HG03457 (cell line): ENCODE measurements around the gene PRR29.
"Not testable (repeated sequence)": the region's sequence is repeated elsewhere in the genome, so short reads cannot be mapped to it uniquely, and the experiment has no call there.

Experiments
- ATAC-seq: cut with Tn5 transposase; IDR thresholded peaks from one replicate; pipeline ENCODE4 v1.9.1; 2021; ENCODE audit warnings: moderate number of reproducible peaks; ENCODE audit not compliant: unreplicated experiment

PRR29 gene

DNA sequence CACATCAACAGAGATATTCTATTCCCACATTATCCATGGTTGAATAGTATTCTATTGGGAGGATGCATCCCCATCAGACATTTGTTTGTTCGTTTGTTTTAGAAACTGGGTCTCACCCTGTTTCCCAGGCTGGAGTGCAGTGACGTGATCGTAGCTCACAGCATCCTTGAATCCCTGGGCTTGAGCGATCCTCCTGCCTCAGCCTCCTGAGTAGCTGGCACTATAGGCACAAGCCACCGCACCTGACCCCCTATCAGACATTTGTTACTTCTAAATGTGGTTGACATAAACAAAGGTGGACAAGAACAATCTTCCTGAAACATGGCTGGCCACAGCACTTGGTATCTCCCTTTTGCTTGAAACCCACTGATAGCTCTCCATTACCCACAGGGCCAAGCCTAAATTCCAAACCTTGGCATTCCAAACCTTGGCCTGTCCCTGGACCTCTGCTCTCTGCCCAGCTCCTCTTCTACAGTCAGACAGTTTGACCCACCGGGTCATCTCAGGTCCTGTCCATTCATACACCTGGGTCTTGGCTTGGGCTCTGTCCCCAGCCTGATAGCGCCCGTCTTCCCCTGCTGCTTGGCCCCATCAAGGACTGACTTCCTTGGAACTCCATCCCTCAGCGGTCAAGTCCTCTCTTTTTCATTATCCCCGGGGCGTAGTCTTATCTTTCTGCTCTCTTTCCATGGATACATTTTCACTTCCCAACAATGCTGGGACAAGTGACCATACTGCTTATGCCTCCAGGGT, 1.5 kb upstream of the PRR29 start:
- no peak for ATAC-seq

GRCh38 chr17:63997341-63998048, 656 bp upstream of the PRR29 start:
- no peak for ATAC-seq

- ATAC-seq: no peak
These were observed 849 bp downstream of the PRR29 start for GRCh38 chr17:63998721-63999679.

DNA sequence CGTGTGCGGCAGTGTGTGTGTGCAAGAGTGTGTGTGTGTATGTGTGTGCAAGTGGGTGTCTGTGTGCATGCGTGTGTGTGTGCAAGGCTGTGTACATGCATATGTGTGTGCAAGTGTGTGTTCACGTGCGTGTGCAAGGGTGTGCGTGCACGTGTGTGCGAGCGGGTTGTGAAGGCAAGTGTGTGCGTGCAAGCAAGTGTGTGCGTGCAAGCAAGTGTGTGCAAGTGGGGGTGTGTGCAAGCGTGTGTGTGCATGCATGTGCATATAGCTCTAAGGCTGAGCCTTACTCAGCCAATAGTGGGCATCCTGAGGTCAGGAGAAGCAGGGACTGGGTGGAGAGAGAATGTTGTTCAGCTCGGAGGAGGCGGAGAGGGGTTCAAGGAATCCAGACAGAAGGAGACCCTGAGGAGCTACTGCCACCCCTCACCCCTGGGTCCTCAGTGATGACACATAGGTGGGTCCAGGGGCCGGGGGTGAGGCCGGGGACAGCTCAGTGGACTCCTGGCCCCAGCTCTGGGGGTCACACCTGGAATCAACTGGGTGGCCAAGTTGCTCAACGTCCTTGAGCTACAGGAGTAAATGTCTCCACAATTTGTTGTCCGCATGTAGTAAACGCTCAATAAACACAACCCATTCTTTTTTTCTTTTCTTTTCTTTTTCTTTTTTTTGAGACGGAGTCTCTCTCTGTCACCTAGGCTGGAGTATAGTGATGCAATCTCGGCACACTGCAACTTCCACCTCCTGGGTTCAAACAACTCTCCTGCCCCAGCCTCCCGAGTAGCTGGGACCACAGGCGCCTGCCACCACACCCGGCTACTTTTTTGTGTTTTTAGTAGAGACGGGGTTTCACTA, 1.8 kb downstream of the PRR29 start:
- no peak for ATAC-seq

DNA sequence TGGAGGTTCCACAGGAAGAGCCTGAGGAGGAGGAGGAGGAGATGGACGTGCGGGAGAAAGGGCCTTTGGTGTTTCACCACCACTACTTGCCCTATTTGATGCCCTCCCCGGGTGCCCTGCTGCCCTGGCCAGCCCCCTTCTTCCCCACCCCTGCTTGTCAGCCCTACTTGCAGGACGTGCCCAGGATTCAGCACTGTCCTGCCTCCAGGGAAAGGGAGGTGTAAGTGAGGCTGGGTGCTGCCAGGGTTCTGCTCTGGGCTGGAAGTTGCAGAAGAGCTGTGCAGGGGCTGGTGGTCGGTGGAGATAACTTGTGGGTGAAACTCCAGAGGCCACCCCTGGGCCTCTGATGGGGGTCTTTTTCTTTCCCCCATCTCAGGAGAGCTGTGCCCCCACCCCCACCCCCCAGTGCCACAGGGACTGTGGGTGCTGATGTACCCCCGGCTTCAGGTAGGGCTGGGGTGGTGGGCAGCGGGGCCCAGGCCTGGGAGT, 3.0 kb downstream of the PRR29 start:
- no peak for ATAC-seq

GRCh38 chr17:64001763-64002529, 3.8 kb downstream of the PRR29 start:
- no peak for ATAC-seq

GRCh38 chr17:64002658-64003525, 4.7 kb downstream of the PRR29 start:
- ATAC-seq: no peak

DNA sequence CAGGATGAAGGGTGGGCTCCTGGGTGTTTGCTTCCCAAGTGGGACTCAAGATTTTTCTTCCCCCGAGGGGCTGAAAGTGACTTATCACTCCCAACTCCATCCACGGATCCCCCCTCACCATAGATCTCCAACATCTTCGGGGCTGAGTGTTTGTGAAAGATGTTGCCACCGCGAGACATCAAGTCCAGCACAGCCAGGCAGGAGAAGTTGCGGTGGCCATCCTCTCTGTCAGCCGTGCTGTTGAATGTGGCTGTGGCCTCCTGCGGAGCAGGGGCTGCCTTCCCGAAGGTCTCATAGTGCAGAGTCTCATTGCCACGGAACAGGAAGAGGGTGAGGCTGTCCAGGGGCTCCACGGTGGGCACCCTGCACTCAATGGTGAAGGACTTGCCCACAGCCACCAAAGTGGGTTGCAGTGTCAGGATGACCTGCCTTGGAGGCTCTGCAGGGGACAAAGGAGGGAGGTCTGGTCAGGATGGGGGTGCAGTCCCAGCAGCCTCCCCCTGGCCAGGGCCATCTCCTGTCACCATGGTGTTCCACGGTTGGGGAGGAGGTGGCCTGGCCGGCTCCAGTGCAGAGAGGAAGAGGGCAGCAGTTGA, 5.5 kb downstream of the PRR29 start:
- no peak for ATAC-seq

GRCh38 chr17:64004218-64004770, 6.1 kb downstream of the PRR29 start:
- ATAC-seq: no peak

DNA sequence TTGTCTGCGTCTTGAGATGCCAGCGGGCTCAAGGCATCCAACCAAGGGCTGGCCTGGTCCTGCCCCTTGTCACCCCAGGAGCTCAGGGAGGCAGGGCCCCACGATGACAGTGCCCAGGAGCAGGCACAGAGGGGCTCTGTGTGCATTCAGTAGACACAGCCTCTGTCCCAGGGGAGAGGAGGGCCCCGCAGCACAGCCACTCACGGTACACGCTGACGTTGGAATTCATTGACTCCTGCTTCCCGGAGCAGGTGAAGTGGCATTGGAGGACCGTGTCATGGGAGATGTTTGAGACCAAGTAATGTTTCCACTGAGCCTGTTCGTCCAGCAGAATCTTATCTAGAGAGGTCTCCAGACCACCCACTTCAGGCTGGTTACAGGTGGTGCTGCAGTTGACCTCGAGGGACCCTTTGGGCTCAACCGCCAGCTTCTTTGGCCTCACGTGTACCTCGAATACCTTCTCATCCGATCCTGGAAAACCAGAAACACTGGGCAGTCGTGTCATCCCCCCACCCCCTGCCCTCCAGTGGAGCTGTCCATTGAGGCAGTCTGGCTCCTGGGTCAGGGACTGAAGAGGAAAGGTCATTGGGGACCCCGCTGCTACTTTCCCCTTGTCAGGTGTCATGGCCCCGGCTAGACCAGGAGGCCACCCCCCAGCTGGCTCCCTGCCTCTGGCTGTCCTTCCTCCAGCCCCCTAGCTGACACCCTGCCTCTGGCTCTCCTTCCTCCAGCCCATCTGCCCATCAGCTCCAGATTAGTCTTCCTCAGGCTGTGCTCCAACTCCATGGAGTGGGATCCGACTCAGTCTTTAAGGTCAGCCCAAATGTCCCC, 7.0 kb downstream of the PRR29 start:
- ATAC-seq: no peak

GRCh38 chr17:64005734-64006167, 7.6 kb downstream of the PRR29 start:
- ATAC-seq: no peak

DNA sequence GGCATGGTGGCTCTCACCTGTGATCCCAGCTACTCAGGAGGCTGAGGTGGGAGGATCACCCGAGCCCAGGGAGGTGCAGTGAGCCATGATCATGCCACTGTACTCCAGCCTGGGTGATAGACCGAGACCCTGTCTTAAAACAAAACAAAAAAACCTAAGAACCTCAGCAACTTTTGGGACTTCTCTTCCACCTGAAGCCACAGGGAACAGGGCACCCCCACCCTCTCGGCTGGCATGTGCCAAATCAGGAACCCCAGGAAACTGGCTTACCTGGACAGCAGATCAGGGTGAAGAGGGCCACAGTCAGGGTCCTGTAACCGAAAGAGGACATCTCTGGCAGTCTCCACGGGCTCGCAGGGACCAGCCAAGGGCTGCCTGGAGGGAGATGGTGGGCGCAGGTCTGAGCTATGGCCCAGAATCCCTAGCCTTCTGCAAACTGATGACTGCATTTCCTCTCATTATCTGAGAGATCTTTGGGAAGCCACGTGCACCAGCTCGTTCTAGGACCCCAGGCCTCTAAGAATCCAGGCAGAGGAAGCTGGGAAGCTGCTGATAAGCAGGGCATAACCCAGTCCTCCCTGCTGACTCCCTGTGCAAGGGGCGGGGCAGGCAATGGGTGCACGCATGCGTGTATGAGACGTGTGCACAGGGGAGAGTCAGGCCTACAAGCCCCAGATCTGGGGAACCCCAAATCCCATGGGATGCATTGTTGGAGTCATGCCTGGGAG, 8.4 kb downstream of the PRR29 start:
- no peak for ATAC-seq

- not testable (repeated sequence) for ATAC-seq
These were observed 9.1 kb downstream of the PRR29 start for GRCh38 chr17:64007089-64007837.

- no peak for ATAC-seq
These were observed 9.7 kb downstream of the PRR29 start for GRCh38 chr17:64007838-64008282.

GRCh38 chr17:64008346-64008745, 10.2 kb downstream of the PRR29 start:
- no peak for ATAC-seq
